Measurements from ENCODE around the gene SPATC1L. TPM values are rescaled to one million over a fixed set of nuclear protein-coding genes. Genes with fewer than 3 reads are reported as not detected.
A peak's percentile ranks its signal among the peaks of the same experiment; 100 is the strongest.
"Not testable (repeated sequence)": the region's sequence is repeated elsewhere in the genome, so short reads cannot be mapped to it uniquely, and the experiment has no call there.

Gene SPATC1L
- total RNA-seq, 1 donor from 2014 or later = 14.1 TPM

GRCh38 chr21:46142582-46143473 lies 41.4 kb downstream of the SPATC1L start:
- Mint-ChIP-seq H3K9me3 (ENCODE audit: low read depth) (no peaks in the 10 kb centered on the region), H3K36me3 (ENCODE audit: low read depth) (peaks cover 4% of the 10 kb centered on the region), H3K27me3 (ENCODE audit: low read depth) (peaks cover 12% of the 10 kb centered on the region), H3K27ac (ENCODE audit: unreplicated experiment) (no peak overlapping the region), H3K4me3 (ENCODE audit: unreplicated experiment) (no peak overlapping the region), H3K4me1 (ENCODE audit: low read depth) (peaks cover 16% of the 10 kb centered on the region)
- TF ChIP-seq CTCF (IDR thresholded peaks at IDR 0.05) = no peak
- peak; percentile 65 for DNase-seq (ENCODE audit: low spot score)

GRCh38 chr21:46141767-46142581 lies 42.3 kb downstream of the SPATC1L start:
- Mint-ChIP-seq H3K9me3 (ENCODE audit: low read depth) (no peaks in the 10 kb centered on the region), H3K36me3 (ENCODE audit: low read depth) (peaks cover 4% of the 10 kb centered on the region), H3K27ac (ENCODE audit: unreplicated experiment) (no peak overlapping the region), H3K4me1 (ENCODE audit: low read depth) (peaks cover 16% of the 10 kb centered on the region), H3K27me3 (ENCODE audit: low read depth) (peaks cover 12% of the 10 kb centered on the region), H3K4me3 (ENCODE audit: unreplicated experiment) (no peak overlapping the region)
- no peak for TF ChIP-seq CTCF (IDR thresholded peaks at IDR 0.05)
- DNase-seq (ENCODE audit: low spot score) = peak; percentile 60

GRCh38 chr21:46140352-46141003 lies 43.8 kb downstream of the SPATC1L start:
- not testable (repeated sequence) for H3K27ac Mint-ChIP-seq (ENCODE audit: unreplicated experiment); H3K9me3 Mint-ChIP-seq (ENCODE audit: low read depth); DNase-seq (ENCODE audit: low spot score); H3K4me3 Mint-ChIP-seq (ENCODE audit: unreplicated experiment); H3K36me3 Mint-ChIP-seq (ENCODE audit: low read depth)
- Mint-ChIP-seq H3K4me1 (ENCODE audit: low read depth) (peaks cover 21% of the 10 kb centered on the region), H3K27me3 (ENCODE audit: low read depth) (peaks cover 12% of the 10 kb centered on the region)

- TF ChIP-seq CTCF (IDR thresholded peaks at IDR 0.05) = no peak
- peaks cover 4% of the 10 kb centered on the region for H3K36me3 Mint-ChIP-seq (ENCODE audit: low read depth)
- no peak for DNase-seq (ENCODE audit: low spot score)
- no peaks in the 10 kb centered on the region for H3K9me3 Mint-ChIP-seq (ENCODE audit: low read depth)
- H3K27ac Mint-ChIP-seq (ENCODE audit: unreplicated experiment) = no peak overlapping the region
- H3K4me1 Mint-ChIP-seq (ENCODE audit: low read depth) = peaks cover 24% of the 10 kb centered on the region
- H3K4me3 Mint-ChIP-seq (ENCODE audit: unreplicated experiment) = no peak overlapping the region
- peaks cover 12% of the 10 kb centered on the region for H3K27me3 Mint-ChIP-seq (ENCODE audit: low read depth)
Observed at GRCh38 chr21:46139686-46140085, 44.6 kb downstream of the SPATC1L start.

GRCh38 chr21:46138383-46138970 lies 45.8 kb downstream of the SPATC1L start:
- H3K27me3 Mint-ChIP-seq (ENCODE audit: low read depth) = peaks cover 12% of the 10 kb centered on the region

More at GRCh38 chr21:46138383-46138970, 45.8 kb downstream of the SPATC1L start:
- H3K4me3 Mint-ChIP-seq (ENCODE audit: unreplicated experiment) = no peak overlapping the region
- no peaks in the 10 kb centered on the region for H3K9me3 Mint-ChIP-seq (ENCODE audit: low read depth)
- TF ChIP-seq CTCF (IDR thresholded peaks at IDR 0.05) = no peak
- peaks cover 16% of the 10 kb centered on the region for H3K4me1 Mint-ChIP-seq (ENCODE audit: low read depth)
- no peak overlapping the region for H3K27ac Mint-ChIP-seq (ENCODE audit: unreplicated experiment)
- peaks cover 4% of the 10 kb centered on the region for H3K36me3 Mint-ChIP-seq (ENCODE audit: low read depth)
- DNase-seq (ENCODE audit: low spot score) = no peak

Data from chondrocyte (in vitro differentiated cells).